Pons (tissue), 1 donor: ENCODE data around the gene KRT35.

ENCODE experiments used
- DNase-seq: peaks from one replicate; pipeline ENCODE4 v3.0.0-alpha.2; 2016; ENCODE audit warnings: low spot score

Gene KRT35

DNA sequence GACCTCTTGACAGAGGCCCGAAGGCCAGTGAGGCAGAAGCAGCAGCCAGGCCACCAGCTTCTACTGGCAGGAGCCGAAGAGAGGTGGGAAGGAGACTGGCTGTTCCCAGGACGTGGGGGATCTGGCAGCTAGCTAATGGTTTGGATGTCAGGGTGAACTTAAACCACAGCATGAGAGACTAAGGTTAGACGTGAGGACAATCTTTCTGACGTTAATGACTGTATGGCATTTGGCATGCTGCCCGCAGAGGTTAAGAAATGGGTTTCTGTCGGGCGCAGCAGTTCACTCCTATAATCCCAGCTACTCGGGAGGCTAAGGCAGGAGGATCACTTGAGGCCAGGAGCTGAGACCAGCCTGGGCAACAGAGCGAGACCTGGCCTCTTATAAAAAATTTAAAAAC lies 30.8 kb upstream of the KRT35 start:
- no peak for DNase-seq

- no peak for DNase-seq
Measured at GRCh38 chr17:41511116-41511515, 30.2 kb upstream of the KRT35 start.

DNA sequence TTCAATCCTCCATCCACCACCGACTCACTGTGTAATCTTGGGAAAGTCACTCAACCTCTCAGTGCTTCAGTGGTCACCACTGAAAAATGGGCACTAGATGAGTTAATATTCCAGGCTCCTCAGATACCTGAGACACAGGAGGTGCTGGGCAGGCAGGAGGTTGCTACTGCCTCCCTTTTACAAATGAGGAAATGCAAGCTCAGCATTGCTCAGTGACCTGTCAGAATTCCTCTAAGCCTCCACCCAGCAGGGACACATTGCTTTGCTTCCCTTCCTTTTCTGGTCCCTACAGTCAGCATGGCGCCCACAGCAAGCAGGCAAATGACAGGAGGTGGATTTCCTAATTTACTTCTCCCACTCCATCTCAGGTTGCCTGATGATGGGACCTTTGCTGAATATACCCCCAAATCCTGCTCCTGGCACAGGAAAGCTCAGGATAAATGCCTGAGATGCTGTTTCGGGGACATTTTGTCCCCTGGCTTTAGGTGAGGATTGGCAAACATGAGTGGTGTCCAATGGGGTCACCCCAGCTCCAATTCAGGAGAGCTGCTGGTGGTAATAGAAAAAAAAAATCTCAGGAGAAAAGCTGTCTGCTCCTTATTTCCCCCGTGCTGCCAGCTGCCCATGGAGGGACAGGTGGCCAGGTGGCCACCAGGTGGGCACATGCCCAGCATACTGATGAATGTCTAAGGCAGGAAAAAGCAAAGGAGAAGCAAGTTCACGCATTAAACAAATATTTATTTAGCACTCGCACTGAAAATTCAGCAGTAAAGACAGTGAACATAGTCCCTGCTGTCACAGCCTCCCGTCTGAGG lies 29.5 kb upstream of the KRT35 start:
- no peak for DNase-seq

- DNase-seq, result no peak
Measured at GRCh38 chr17:41507315-41507880, 26.4 kb upstream of the KRT35 start.

DNA sequence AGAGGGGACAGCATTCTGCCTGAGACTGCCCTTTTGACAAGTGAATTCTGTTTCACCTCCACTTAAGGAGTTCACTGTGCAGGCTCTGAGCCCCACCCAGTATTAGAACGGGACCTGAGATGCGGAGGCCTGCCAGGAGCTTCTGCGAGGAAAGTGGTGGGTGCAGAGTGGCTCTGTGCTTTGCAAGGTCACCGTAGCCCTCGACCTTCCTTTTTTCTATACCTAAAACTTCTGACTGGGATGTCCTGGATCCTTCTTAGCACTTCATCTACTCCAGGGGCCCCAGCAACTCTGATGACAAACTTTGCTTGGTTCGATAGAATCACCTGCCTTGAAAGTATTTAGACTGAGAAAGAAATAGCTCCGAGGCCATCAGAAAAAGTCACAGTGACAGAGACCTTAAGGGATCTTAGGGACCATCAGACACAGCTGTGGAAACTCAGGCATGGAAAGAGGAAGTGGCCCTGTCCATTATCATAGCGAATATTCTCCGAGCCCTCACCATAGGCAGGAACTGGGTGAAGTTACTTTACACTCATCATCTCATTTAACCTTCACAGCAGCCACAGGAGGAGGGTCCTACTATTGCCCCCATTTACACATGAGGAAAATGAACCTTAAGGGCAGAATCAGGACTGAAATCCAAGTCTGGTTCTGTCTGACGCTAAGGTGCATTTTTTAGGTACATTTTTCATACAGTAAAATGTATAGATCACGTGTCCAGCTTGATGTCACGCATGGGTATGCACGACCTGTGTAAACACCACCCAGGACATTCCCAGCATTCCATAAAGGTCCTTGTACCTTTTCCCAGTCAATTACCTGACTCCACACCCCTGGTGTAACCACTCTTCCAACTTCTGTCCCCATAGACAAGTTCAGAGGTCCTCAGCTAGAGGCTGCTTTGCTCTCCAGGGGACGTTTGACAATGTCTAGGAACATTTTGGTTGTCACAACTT lies 25.1 kb upstream of the KRT35 start:
- DNase-seq, result no peak

DNA sequence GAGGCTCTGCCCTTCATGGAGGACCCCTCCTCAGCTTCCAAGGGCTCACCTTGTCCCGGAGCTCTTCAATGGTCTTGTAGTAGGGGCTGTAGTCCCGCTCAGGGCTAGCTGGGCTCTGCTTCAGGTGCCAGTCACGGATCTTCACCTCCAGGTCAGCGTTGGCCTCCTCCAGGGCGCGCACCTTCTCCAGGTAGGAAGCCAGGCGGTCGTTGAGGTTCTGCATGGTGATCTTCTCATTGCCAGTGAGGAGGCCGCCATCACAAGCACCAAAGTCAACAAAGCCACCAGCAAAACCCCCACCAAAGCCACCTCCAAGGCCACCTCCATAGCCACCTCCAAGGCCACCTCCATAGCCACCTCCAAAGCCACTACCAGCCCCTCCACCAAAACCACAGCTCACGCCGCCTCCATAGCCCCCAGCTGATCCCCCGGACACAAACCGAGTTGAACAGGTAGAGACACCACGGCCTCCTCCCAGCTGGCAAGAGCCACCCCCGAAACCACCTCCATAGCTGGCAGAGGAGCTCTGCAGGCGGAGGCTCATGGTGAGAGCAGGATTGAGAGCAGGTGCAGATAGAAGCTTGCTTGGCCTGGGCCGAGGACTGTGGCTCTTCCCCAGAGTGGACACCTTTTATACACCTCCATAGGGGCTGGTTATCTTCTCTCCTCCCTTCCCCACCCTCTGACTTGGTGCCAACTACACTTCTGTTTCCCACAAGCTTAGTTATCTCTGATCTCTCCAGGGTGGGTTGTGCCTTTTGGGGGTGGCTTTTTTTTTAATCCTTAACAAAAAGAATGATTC lies 24.3 kb upstream of the KRT35 start, which contains the start of gene KRT13:
Gene KRT13, minus strand, starts transcription at position 606 of the 802 bp plus-strand sequence. Its CDS starts 62 bp downstream, at position 544.
- DNase-seq, result no peak

DNA sequence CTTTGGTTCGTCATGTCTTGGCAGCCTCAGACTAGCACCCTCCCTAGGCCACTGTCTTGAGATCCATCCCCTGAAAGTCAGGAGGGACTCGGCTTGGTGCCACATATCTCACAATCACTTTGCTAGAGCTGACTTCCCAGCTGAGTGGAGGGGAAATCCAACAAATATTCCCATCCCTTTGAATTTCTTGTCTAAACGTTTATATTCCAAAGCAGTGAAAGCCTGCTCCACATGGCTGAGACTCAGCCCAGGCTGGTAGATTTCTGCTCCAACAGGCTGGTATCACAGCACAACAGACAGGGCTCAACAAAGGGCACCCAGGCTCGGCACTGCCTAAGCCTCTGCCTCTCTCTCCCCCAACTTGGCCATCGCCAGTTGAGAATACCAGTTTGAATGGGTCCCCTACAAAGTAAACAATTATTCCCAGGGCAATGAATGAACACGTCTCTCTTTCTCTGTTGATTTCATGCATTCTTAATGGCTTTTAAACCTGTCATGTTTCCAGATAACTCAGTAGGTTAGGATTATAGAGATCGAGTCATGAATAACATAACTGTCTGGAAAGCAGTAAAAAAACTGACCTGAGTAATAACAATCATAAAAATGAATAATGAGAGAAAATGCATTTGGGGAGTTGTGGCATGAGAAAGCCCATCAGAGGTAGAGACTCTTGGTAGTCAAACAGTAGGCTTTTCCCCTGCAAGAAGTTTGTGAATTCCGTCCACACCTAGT lies 23.5 kb upstream of the KRT35 start:
- no peak for DNase-seq

- DNase-seq, result no peak
Measured at GRCh38 chr17:41503202-41503601, 22.3 kb upstream of the KRT35 start.

- DNase-seq, result no peak
Measured at GRCh38 chr17:41500131-41500911, 19.4 kb upstream of the KRT35 start.

DNA sequence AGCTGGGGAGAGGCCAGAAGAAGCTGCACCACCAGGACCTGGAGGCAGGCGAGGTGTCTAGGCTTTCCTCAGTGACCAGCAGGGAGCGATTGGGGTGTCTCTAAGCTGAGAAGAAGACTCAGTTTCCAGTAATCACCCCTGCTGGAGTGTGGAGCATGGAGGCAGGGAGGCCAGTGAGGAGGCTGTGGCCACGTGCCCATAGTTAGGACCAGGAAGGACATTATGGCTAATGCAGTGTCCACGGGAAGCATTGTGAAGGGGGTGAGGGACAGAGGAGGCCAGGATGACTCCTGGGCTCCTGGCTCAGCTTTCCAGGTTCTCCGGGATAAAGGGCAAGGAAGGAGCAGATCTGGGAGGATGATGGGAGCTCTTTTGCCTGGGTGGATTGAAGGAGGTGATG lies 18.8 kb upstream of the KRT35 start:
- no peak for DNase-seq

GRCh38 chr17:41498276-41498675 lies 17.3 kb upstream of the KRT35 start:
- DNase-seq, result peak; percentile 31

DNA sequence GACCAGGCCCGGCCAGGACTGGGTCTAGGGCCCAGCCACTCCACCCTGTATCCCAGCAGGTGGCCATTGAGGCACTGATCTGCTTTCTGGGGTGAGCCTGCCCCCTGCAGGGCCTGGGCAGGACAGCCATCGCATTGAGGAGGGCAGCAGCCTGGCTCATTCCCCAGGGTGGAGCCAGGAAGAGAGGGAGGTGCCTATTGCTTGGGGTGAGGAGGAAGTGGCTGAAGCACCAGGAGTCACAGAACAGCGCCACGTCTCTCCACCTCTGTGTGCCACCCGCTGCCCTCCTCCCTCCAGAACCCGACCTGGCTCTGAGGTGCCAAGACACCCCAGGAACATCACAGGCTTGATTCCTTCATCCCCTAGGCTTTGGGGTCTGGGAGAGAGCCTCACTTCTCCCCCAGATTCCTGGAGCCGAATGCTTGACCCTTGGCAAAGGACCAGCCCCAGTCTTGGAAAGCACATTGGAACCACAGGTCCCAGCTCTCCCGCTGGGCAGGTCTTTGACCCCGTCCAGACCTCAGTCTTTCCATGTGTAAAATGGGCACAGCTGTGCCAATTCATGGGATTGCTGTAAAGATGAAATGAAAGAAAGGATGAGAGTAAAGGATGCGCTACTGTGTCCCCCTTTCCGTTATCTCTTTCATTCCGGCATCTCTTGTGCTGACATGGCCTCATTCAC lies 16.0 kb upstream of the KRT35 start:
- DNase-seq, result peak; percentile 28

GRCh38 chr17:41494524-41494923 lies 13.6 kb upstream of the KRT35 start:
- no peak for DNase-seq

DNA sequence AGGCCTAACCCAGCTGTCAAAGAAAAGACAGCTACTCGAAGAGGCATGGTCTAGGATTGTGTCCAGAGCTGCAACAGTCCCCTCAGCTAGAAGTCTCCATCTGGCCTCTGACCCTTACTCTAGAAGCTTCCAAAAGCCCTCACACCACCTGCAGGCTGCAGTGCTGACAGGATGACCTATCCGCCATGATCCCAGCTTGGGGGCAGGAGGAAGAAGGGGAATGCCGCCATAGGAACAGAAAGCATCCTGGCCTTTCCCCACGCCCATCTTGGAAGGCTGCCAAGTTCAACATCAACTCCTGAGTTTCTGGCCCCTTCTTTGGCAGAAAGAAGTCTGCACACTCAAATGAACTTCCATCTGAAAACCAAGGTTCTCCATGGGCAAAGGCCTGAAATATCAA lies 11.8 kb upstream of the KRT35 start:
- DNase-seq, result peak; percentile 7

DNA sequence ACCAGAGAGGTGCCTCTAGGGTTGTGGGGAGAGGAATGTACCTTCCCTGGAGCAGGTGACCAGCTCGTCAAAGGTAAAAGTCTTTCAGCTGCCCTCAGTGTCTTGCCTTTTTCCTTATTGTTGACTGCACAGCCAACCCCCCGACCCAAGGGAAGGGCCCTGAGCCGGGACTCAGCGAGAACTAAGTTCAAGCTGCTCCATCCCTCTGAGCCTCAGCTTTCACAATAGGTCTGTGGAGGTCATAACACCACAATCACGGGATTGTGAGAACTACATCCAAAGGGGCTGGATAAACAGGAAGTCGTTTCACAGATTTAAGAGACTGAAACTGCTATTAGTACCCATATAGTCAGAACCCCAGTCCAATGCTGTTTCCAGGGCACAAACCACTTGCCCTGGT lies 11.4 kb upstream of the KRT35 start:
- DNase-seq, result peak; percentile 55

- DNase-seq, result no peak
Measured at GRCh38 chr17:41491476-41491875, 10.5 kb upstream of the KRT35 start.

- peak; percentile 19 for DNase-seq
Measured at GRCh38 chr17:41490000-41490990, 9.3 kb upstream of the KRT35 start.

- DNase-seq, result no peak
Measured at GRCh38 chr17:41489531-41489930, 8.6 kb upstream of the KRT35 start, which contains the start of gene KRT36. Gene KRT36 (minus strand): TSS chr17:41489910. CDS start chr17:41489864, 46 bp downstream.
